WI38 (cell line): ENCODE data around the gene MYO1D.

Source experiments
- H3K4me3 ChIP-seq: 2 replicates; pipeline ENCODE4 v1.5.1; 2011; ENCODE audit warnings: low read depth, mild to moderate bottlenecking, control low read depth, low read length
- CTCF ChIP-seq: IDR thresholded peaks from 2 replicates; pipeline ENCODE4 v1.5.1; 2012; ENCODE audit warnings: low read depth, mild to moderate bottlenecking, control low read depth, low read length

The MYO1D gene

GRCh38 chr17:32636598-32637218 is 240.2 kb downstream of the MYO1D start:
- no peak overlapping the region for H3K4me3 ChIP-seq
- TF ChIP-seq CTCF, result no peak

- no peak overlapping the region for H3K4me3 ChIP-seq
- TF ChIP-seq CTCF, result no peak
Measured at GRCh38 chr17:32634167-32634566, 242.8 kb downstream of the MYO1D start.

GRCh38 chr17:32631341-32632096 is 245.4 kb downstream of the MYO1D start:
- no peak for TF ChIP-seq CTCF

GRCh38 chr17:32629563-32630190 is 247.2 kb downstream of the MYO1D start:
- no peak for TF ChIP-seq CTCF
- no peak overlapping the region for H3K4me3 ChIP-seq

More at GRCh38 chr17:32631341-32632096, 245.4 kb downstream of the MYO1D start:
- H3K4me3 ChIP-seq, result no peak overlapping the region

GRCh38 chr17:32628271-32629044 is 248.5 kb downstream of the MYO1D start:
- no peak overlapping the region for H3K4me3 ChIP-seq

More at GRCh38 chr17:32628271-32629044, 248.5 kb downstream of the MYO1D start:
- TF ChIP-seq CTCF, result no peak
